HG03521 (cell line): Measurements from ENCODE around the gene SEMA3E.
"Not testable (repeated sequence)": the region's sequence is repeated elsewhere in the genome, so short reads cannot be mapped to it uniquely, and the experiment has no call there.

Experiments used
- ATAC-seq: cut with Tn5 transposase; IDR thresholded peaks from one replicate; pipeline ENCODE4 v1.9.1; 2021; ENCODE audit warnings: mild to moderate bottlenecking, moderate library complexity; ENCODE audit not compliant: unreplicated experiment

The SEMA3E gene

DNA sequence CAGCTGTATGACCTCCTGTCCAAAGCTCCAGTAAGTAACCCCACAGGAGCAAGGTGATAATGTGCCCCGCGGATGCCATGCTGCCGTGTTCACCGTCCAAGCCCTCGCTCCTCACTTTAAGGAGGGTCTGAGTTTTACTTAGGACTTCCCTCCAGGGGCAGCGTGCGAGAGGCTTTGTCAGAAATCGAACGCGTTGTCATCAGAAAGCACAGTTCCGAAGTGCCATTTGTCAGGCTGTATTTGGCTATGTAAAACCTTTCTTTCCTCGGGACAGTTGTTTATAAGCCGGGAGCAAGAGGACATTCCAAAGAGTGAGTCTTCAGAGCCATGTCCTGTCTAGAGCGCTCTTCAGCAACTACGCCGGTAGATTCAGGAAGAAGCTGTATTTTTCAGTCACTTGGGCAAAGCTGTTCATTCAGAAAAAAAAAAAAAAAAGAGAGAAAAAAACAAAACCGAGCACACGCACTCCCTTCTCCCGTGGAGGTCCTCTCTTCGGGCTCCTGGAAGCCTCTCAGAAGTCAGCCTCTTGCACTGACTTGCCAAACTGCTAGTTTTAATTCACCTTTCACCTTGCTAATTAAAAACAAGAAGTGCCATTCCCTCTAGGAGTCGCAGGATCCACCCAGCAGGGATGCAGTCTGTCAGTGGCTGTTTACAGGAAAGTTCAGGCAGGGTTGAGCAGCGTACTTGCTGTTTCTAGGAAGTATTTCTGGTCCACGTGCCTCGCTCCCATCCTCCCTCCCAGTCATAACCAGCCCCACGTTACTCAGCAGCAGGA is at the start of gene SEMA3E:
Gene SEMA3E (minus strand): TSS at position 676 of the 778 bp plus-strand sequence.
- no peak for ATAC-seq

DNA sequence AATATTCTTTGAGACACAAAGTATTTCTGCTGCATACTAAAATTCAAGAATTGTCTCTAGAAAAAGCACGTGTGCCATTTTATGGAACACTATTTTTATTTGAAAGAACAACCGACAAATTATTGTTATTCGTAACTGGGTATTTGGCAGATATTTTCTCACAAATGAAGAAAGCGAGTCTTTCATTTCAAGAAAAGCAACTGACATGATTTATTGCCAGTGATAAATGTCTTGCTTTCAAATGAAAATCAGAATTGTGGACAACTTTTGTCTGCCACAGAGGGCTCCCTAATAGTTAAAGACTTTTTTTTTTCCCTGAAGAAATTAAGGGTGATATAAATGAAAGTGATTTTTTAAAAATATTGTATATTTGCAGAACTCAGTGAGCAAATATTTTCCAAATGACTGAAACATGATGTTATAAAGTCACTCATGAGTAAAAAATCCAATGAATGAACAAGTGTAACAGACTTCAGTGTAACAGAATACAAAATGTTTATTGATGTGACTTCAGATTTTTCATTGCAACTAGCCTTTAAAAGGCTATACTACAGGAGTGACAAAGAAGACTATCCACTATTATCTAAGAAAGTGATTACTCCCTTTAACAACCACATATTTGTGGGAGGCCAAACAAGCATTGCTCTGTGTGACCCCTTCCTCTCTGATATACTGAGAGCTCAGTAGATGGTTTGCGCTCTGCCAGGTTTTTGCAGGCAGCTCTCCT is 49.0 kb upstream of the SEMA3E start:
- ATAC-seq = no peak

GRCh38 chr7:83696101-83696500 is 47.2 kb upstream of the SEMA3E start:
- no peak for ATAC-seq

- no peak for ATAC-seq
Measured at GRCh38 chr7:83695128-83695960, 46.4 kb upstream of the SEMA3E start.

GRCh38 chr7:83693256-83693655 is 44.3 kb upstream of the SEMA3E start:
- no peak for ATAC-seq

- ATAC-seq = no peak
Measured at GRCh38 chr7:83691095-83691494, 42.2 kb upstream of the SEMA3E start.

- no peak for ATAC-seq
Measured at GRCh38 chr7:83689855-83690254, 40.9 kb upstream of the SEMA3E start.

DNA sequence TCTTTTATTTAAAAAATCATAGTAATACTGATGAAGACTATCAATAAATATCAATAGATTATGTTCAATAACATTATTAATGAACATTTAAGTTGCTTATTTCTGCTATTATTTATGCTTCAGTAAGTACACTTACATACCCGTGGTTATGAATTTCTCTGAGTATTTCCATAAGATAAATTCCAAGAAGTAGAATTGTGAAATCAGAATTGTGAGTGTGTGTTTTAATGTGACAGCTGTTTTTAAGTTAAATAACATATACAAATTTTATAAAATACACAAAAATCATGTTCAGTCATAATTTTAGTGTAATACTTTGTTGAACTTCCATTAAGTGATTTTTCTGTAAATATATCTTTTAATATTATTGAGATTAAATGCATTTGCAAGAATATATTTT is 37.5 kb upstream of the SEMA3E start:
- ATAC-seq = no peak

- ATAC-seq = no peak
Measured at GRCh38 chr7:83684928-83685327, 36.0 kb upstream of the SEMA3E start.

- no peak for ATAC-seq
Measured at GRCh38 chr7:83681200-83681778, 32.4 kb upstream of the SEMA3E start.

GRCh38 chr7:83677180-83677866 is 28.4 kb upstream of the SEMA3E start:
- ATAC-seq = no peak

DNA sequence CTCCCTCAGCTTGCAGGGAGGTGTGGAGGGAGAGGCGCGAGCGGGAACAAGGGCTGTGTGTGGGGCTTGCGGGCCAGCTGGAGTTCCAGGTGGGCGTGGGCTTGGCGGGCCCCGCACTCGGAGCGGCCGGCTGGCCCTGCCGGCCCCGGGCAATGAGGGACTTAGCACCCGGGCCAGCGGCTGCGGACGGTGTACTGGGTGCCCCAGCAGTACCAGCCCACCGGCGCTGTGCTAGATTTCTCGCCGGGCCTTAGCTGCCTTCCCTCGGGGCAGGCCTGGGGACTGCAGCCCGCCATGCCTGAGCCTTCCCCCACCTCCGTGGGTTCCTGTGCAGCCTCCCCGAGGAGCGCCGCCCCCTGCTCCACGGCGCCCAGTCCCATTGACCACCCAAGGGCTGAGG is 24.4 kb upstream of the SEMA3E start:
- not testable (repeated sequence) for ATAC-seq

- ATAC-seq = no peak
Measured at GRCh38 chr7:83672157-83672556, 23.2 kb upstream of the SEMA3E start.

- ATAC-seq = no peak
Measured at GRCh38 chr7:83663131-83663530, 14.2 kb upstream of the SEMA3E start.

DNA sequence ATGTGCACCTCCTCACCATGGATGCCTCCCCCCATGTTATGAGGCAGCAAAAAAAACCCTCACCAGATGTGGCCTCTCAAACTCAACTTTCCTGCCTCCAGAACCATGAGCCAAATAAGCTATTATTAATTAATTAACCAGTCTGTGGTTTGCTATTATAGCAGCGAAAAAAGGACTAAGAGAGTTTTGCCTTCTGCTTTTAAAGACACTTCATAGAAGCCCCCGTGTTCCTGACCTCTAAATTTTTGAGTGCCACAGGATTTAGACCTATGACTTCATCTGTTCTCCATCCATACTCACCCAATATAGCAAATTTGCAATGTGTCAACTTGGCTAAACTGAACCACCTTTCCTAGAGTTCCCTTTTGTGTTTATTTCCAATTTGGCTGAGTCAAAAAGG is 9.2 kb upstream of the SEMA3E start:
- ATAC-seq = no peak

GRCh38 chr7:83655951-83656556 is 7.1 kb upstream of the SEMA3E start:
- peak; percentile 79 for ATAC-seq

DNA sequence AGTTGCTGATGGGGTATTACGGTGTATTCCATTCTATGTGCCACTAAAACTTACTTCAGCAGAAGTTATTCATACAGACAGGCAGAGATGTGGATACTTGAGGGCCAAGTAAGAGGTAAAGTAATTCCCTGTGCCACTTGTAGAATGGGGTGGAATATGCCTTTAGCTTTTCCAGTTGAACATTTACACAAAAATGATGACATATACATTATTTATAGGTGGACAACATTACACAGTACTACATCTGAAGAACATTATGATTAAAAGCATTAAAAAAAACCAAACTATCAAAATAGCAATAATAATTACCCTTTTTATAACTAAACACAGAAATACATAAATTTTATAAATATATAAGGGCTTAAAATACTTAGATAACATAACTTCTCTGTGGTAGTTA is 3.5 kb upstream of the SEMA3E start:
- no peak for ATAC-seq

- no peak for ATAC-seq
Measured at GRCh38 chr7:83649701-83650100, 762 bp upstream of the SEMA3E start.

DNA sequence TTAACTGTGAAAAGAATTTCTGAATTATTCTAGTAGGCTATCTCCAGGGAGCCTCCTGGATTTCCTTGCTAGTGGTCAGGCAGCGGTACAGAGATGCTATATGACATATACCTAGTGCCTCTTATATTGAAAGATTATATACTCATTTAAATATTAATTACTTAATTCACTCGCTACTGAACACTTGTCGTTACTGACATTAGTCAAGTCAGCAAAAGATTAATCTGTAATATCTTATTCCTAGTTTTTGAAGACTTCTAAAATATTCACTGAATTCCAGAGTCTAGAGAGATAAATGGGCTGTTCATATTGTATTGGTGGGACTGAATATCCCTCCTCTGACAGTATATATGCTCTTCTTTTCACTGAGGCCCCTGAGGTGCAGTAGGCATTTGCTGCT is 2.9 kb downstream of the SEMA3E start:
- ATAC-seq = no peak

- no peak for ATAC-seq
Measured at GRCh38 chr7:83643739-83644138, 5.2 kb downstream of the SEMA3E start.
